ENCODE measurements around the gene CUX1.

Gene CUX1

DNA sequence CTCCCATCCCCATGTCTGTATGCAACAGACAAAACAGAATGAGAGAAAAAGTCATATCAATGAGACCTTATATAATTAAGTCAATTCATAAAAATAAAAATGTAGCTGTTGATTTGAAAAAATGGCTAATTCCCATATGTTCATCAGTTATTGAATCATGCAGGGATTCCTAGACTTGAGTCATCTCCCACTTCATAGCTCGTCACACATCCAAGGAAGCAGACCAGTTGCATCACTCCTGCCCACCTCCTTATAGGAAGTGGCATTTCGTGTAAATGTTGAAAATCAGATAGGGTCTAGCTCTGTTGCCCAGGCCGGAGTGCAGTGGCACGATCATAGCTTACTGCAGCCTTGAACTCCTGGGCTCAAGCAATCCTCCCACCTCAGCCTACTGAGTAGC, 413.2 kb downstream of the CUX1 start:
- no peak overlapping the region for H3K4me2 ChIP-seq (ENCODE audit: low read length)
- H3K9me2 ChIP-seq (replicated peaks; ENCODE audit: control insufficient read depth, low read length): no peaks in the 10 kb centered on the region
- H3K4me1 ChIP-seq (ENCODE audit: control insufficient read depth, low read length): no peaks in the 10 kb centered on the region
- no peaks in the 10 kb centered on the region for H3K9me3 ChIP-seq (ENCODE audit: control insufficient read depth, insufficient read depth, low read length)
- H3K4me3 ChIP-seq (ENCODE audit: low read length): no peak overlapping the region
- no peak for TF ChIP-seq EZH2phosphoT487 (IDR thresholded peaks at IDR 0.05; ENCODE audit: borderline replicate concordance, low read length)
- TF ChIP-seq, protein P1, sequence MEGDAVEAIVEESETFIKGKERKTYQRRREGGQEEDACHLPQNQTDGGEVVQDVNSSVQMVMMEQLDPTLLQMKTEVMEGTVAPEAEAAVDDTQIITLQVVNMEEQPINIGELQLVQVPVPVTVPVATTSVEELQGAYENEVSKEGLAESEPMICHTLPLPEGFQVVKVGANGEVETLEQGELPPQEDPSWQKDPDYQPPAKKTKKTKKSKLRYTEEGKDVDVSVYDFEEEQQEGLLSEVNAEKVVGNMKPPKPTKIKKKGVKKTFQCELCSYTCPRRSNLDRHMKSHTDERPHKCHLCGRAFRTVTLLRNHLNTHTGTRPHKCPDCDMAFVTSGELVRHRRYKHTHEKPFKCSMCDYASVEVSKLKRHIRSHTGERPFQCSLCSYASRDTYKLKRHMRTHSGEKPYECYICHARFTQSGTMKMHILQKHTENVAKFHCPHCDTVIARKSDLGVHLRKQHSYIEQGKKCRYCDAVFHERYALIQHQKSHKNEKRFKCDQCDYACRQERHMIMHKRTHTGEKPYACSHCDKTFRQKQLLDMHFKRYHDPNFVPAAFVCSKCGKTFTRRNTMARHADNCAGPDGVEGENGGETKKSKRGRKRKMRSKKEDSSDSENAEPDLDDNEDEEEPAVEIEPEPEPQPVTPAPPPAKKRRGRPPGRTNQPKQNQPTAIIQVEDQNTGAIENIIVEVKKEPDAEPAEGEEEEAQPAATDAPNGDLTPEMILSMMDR (IDR thresholded peaks at IDR 0.05; ENCODE audit: low read depth, low read length, poor library complexity, severe bottlenecking): no peak
- peaks cover 65% of the 10 kb centered on the region for H3K36me3 ChIP-seq (ENCODE audit: control insufficient read depth, low read length)
- H3K27ac ChIP-seq (ENCODE audit: low read depth, low read length): no peak overlapping the region
- H3K27me3 ChIP-seq (ENCODE audit: control insufficient read depth, low read length): no peaks in the 10 kb centered on the region
- peaks cover 2% of the 10 kb centered on the region; the same call in 1 of the 2 replicates for H3F3A ChIP-seq (ENCODE audit: control insufficient read depth, insufficient read depth)
- H4K20me1 ChIP-seq (ENCODE audit: control insufficient read depth, insufficient read depth, low read depth, low read length): no peaks in the 10 kb centered on the region
- H3K79me2 ChIP-seq (ENCODE audit: control insufficient read depth, low read length): no peaks in the 10 kb centered on the region

DNA sequence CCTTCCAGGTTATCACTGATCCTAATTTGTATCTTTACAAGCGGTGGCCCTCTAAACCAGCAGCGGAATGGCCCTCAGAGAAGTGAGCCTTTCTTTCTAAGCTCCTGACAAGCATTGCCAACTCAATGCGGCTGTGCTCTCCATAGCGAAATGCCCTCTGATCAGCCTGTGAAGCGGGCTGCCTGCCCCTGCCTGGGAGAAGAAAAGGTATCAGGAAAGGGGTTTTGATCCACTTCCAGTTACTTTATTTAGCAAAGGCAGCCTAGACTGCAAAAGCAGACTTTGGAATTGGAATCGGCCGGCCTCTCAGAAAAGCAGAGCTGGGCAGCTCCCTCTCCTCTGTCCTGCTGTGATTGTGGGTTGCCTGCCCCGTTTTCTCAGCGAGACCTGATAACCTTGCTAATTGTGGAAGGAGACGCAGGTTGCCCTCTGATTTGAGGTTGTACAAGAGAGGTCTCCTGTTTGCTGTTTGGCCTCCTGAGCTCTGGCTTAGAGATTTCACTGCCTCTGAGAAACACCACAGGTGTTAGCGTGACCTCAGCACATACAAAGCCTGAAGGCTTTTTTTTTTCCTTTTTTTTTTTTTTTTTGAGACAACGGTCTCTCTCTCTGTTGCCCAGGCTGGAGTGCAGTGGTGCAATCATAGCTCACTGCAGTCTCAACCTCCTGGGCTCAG, 415.3 kb downstream of the CUX1 start:
- Histone ChIP-seq H3K4me3 (ENCODE audit: low read length) (no peak overlapping the region), H3K27me3 (ENCODE audit: control insufficient read depth, low read length) (no peaks in the 10 kb centered on the region), H3K79me2 (ENCODE audit: control insufficient read depth, low read length) (no peaks in the 10 kb centered on the region), H3F3A (ENCODE audit: control insufficient read depth, insufficient read depth) (peaks cover 2% of the 10 kb centered on the region; the same call in 1 of the 2 replicates), H3K9me3 (ENCODE audit: control insufficient read depth, insufficient read depth, low read length) (no peaks in the 10 kb centered on the region), H3K4me2 (ENCODE audit: low read length) (no peak overlapping the region), H3K36me3 (ENCODE audit: control insufficient read depth, low read length) (peaks cover 73% of the 10 kb centered on the region), H3K9me2 (replicated peaks; ENCODE audit: control insufficient read depth, low read length) (no peaks in the 10 kb centered on the region), H3K27ac (ENCODE audit: low read depth, low read length) (no peak overlapping the region), H4K20me1 (ENCODE audit: control insufficient read depth, insufficient read depth, low read depth, low read length) (no peaks in the 10 kb centered on the region), H3K4me1 (ENCODE audit: control insufficient read depth, low read length) (no peaks in the 10 kb centered on the region)
- TF ChIP-seq, protein P1 (IDR thresholded peaks at IDR 0.05; ENCODE audit: low read depth, low read length, poor library complexity, severe bottlenecking): no peak
- no peak for TF ChIP-seq EZH2phosphoT487 (IDR thresholded peaks at IDR 0.05; ENCODE audit: borderline replicate concordance, low read length)

DNA sequence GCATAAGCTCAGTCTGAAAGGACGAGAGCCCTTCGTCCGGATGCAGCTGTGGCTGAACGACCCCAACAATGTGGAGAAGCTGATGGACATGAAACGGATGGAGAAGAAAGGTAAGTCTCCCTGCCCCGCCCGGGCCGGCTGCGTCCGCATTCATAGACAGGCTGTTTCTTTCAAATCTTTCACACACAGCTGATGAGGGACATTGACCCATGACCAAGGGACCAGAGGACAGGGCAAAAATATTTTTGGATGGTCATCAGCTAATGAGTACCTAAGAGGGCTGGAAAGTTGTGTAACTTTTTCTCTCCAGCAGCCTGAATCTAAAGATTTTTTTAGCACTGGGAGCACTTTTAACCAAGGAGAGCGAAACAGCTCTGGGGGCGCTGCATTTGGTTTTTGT, 416.7 kb downstream of the CUX1 start:
- H4K20me1 ChIP-seq (ENCODE audit: control insufficient read depth, insufficient read depth, low read depth, low read length): no peaks in the 10 kb centered on the region
- H3K27ac ChIP-seq (ENCODE audit: low read depth, low read length): no peak overlapping the region
- H3F3A ChIP-seq (ENCODE audit: control insufficient read depth, insufficient read depth): peaks cover 2% of the 10 kb centered on the region; the same call in 1 of the 2 replicates
- no peaks in the 10 kb centered on the region for H3K9me2 ChIP-seq (replicated peaks; ENCODE audit: control insufficient read depth, low read length)
- no peak overlapping the region for H3K4me2 ChIP-seq (ENCODE audit: low read length)
- H3K4me3 ChIP-seq (ENCODE audit: low read length): no peak overlapping the region
- no peaks in the 10 kb centered on the region for H3K27me3 ChIP-seq (ENCODE audit: control insufficient read depth, low read length)
- peaks cover 70% of the 10 kb centered on the region for H3K36me3 ChIP-seq (ENCODE audit: control insufficient read depth, low read length)
- peaks cover 1% of the 10 kb centered on the region for H3K4me1 ChIP-seq (ENCODE audit: control insufficient read depth, low read length)
- no peaks in the 10 kb centered on the region for H3K79me2 ChIP-seq (ENCODE audit: control insufficient read depth, low read length)
- H3K9me3 ChIP-seq (ENCODE audit: control insufficient read depth, insufficient read depth, low read length): no peaks in the 10 kb centered on the region
- TF ChIP-seq, protein P1 (IDR thresholded peaks at IDR 0.05; ENCODE audit: low read depth, low read length, poor library complexity, severe bottlenecking): no peak
- TF ChIP-seq EZH2phosphoT487 (IDR thresholded peaks at IDR 0.05; ENCODE audit: borderline replicate concordance, low read length): no peak
